HG02943 (cell line): ENCODE results near the gene GRIFIN.
"Not testable (repeated sequence)": the region's sequence is repeated elsewhere in the genome, so short reads cannot be mapped to it uniquely, and the experiment has no call there.

Source experiments
- ATAC-seq: cut with Tn5 transposase; IDR thresholded peaks from one replicate; pipeline ENCODE4 v1.9.1; 2021; ENCODE audit warnings: mild to moderate bottlenecking, low read depth, moderate library complexity; ENCODE audit not compliant: unreplicated experiment

The GRIFIN gene

GRCh38 chr7:2480070-2480408 is 3.8 kb upstream of the GRIFIN start:
- ATAC-seq: no peak

GRCh38 chr7:2479276-2480069 is 3.3 kb upstream of the GRIFIN start:
- no peak for ATAC-seq

GRCh38 chr7:2478800-2479199 is 2.6 kb upstream of the GRIFIN start:
- no peak for ATAC-seq

GRCh38 chr7:2478399-2478785 is 2.2 kb upstream of the GRIFIN start:
- ATAC-seq: no peak

- no peak for ATAC-seq
These were observed 1.5 kb upstream of the GRIFIN start for GRCh38 chr7:2477447-2478398.

GRCh38 chr7:2476776-2477446 is 713 bp upstream of the GRIFIN start:
- no peak for ATAC-seq

GRCh38 chr7:2475678-2476015 is 551 bp downstream of the GRIFIN start:
- ATAC-seq: no peak

- no peak for ATAC-seq
These were observed 1.2 kb downstream of the GRIFIN start for GRCh38 chr7:2474813-2475677.

GRCh38 chr7:2474224-2474623 is 2.0 kb downstream of the GRIFIN start:
- ATAC-seq: no peak

- ATAC-seq: no peak
These were observed 2.6 kb downstream of the GRIFIN start for GRCh38 chr7:2473496-2474180.

GRCh38 chr7:2472739-2473138 is 3.5 kb downstream of the GRIFIN start:
- no peak for ATAC-seq

- no peak for ATAC-seq
These were observed 4.8 kb downstream of the GRIFIN start for GRCh38 chr7:2471396-2471795.

GRCh38 chr7:2471022-2471329 is 5.2 kb downstream of the GRIFIN start:
- no peak for ATAC-seq

GRCh38 chr7:2470204-2471021 is 5.8 kb downstream of the GRIFIN start:
- no peak for ATAC-seq

- ATAC-seq: not testable (repeated sequence)
These were observed 6.6 kb downstream of the GRIFIN start for GRCh38 chr7:2469460-2470203.

GRCh38 chr7:2468227-2468626 is 8.0 kb downstream of the GRIFIN start:
- no peak for ATAC-seq

GRCh38 chr7:2466675-2467074 is 9.5 kb downstream of the GRIFIN start:
- no peak for ATAC-seq

- no peak for ATAC-seq
These were observed 10.3 kb downstream of the GRIFIN start for GRCh38 chr7:2465928-2466327.
